ENCODE results near the gene HSD3B2.
A peak's percentile ranks its signal among the peaks of the same experiment; 100 is the strongest.
"Not testable (repeated sequence)": the region's sequence is repeated elsewhere in the genome, so short reads cannot be mapped to it uniquely, and the experiment has no call there.

The HSD3B2 gene

DNA sequence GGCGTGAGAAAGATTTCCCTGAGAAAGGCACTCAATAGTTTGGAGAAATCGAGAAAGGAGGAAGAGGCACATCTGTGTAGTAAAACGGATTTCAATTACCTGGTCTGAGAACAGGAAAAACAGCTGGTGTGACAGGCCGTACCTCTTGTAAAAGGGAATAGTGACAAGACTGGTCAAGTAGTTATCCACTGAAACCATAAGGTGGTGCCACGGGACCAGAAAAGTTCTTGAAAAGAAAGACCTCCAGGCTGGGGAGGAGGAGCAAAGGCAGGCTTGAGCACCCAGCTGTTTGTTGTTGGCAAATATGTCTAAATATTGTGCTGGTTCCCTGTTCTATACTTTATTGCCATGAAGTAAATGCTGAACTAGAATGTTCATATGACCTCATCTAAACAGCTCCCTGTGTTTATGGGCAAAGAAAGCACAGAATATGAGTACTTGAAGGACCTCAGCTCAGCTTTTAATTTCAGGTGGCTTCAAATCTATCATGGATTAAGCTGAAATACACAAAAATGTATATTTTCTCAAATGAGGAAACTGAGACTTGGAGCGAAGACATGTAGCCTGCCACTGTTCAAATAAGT lies 42.4 kb upstream of the HSD3B2 start:
- no peak overlapping the region for H3K4me3 ChIP-seq (ENCODE audit: low read depth, low read length)
- TF ChIP-seq, protein P1, sequence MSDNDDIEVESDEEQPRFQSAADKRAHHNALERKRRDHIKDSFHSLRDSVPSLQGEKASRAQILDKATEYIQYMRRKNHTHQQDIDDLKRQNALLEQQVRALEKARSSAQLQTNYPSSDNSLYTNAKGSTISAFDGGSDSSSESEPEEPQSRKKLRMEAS (IDR thresholded peaks at IDR 0.05; ENCODE audit: low read depth, low read length), result no peak
- TF ChIP-seq POLR2A (IDR thresholded peaks at IDR 0.05; ENCODE audit: extremely low read depth, insufficient read length), result no peak
- TF ChIP-seq, protein P2, sequence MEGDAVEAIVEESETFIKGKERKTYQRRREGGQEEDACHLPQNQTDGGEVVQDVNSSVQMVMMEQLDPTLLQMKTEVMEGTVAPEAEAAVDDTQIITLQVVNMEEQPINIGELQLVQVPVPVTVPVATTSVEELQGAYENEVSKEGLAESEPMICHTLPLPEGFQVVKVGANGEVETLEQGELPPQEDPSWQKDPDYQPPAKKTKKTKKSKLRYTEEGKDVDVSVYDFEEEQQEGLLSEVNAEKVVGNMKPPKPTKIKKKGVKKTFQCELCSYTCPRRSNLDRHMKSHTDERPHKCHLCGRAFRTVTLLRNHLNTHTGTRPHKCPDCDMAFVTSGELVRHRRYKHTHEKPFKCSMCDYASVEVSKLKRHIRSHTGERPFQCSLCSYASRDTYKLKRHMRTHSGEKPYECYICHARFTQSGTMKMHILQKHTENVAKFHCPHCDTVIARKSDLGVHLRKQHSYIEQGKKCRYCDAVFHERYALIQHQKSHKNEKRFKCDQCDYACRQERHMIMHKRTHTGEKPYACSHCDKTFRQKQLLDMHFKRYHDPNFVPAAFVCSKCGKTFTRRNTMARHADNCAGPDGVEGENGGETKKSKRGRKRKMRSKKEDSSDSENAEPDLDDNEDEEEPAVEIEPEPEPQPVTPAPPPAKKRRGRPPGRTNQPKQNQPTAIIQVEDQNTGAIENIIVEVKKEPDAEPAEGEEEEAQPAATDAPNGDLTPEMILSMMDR (IDR thresholded peaks at IDR 0.05; ENCODE audit: low read depth, low read length), result no peak
- DNase-seq (ENCODE audit: low read depth), result peak; percentile 23

DNA sequence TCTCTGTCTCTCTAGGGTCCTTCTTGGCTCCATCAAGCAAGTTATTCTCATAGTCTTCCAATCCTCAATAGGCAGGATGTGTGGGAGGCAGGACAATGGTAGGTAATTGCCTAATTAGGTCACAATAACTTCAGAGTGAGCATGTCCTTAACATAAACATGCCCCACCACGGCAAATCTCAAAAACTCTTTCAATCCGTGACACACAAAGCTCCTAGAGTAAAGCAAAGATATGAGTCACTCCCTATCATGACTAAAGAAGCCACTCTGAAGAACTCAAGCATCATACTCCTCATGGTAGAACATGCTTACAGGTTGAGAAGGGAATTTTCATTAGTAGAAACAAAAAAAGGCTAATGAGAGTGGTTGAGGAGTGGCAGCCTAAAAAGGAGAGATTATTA lies 41.5 kb upstream of the HSD3B2 start:
- TF ChIP-seq, protein P1 (IDR thresholded peaks at IDR 0.05; ENCODE audit: low read depth, low read length), result no peak
- no peak for TF ChIP-seq MYC (IDR thresholded peaks at IDR 0.05; ENCODE audit: low read depth, low read length)
- TF ChIP-seq, protein P2 (IDR thresholded peaks at IDR 0.05; ENCODE audit: low read depth, low read length), result no peak
- no peak for TF ChIP-seq POLR2A (IDR thresholded peaks at IDR 0.05; ENCODE audit: extremely low read depth, insufficient read length)
- H3K4me3 ChIP-seq (ENCODE audit: low read depth, low read length), result no peak overlapping the region
- DNase-seq (ENCODE audit: low read depth), result no peak

DNA sequence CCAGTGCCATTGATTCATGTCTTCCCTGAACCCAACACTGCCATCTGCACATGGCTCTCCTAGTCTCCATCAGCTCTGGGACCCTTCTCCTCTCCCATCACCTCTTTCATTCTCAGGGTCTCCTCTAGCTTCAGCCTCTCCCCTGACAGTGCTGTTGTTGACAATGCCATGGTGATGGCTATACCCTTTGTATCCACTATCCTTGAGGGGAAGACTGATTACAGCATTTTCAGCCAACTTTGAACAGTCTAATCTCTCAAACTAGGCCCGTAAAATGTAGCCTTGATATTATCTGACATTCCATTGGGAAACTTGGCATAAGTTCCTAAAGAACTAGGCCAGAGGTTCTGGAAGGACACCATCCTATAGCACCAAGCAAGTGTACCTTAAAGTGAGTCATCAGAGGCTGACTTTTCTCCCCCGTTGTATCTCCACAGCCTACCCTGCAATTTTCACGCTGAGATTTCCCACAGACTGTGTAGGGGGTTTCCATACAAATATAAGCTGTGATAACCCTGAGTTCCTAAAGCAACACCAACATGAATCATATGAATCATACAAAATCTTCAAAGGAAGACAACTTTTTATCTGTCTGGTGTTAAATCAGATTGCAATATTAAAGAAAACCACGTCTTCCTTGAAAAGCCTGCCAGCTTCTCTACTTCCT lies 40.6 kb upstream of the HSD3B2 start:
- TF ChIP-seq, protein P2 (IDR thresholded peaks at IDR 0.05; ENCODE audit: low read depth, low read length), result no peak
- TF ChIP-seq POLR2A (IDR thresholded peaks at IDR 0.05; ENCODE audit: extremely low read depth, insufficient read length) (no peak), MYC (IDR thresholded peaks at IDR 0.05; ENCODE audit: low read depth, low read length) (no peak)
- TF ChIP-seq, protein P1 (IDR thresholded peaks at IDR 0.05; ENCODE audit: low read depth, low read length), result no peak
- no peak overlapping the region for H3K4me3 ChIP-seq (ENCODE audit: low read depth, low read length)
- DNase-seq (ENCODE audit: low read depth), result no peak

DNA sequence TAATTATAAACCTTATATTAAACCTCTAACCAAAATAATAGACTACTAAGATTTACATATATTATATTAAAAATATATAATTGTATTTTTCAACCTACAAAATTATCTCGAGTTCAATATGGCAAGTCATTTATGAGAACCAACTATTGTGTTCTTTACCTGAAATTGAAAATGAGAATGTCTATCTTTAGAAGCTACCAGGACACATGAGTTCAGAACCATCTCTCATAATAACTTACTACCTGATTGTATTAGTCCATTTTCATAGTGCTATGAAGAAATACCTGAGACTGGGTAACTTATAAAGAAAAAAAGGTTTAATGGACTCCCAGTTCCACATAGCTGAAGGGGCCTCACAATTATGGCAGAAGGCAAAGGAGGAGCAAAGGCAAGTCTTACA lies 39.6 kb upstream of the HSD3B2 start:
- no peak for DNase-seq (ENCODE audit: low read depth)
- H3K4me3 ChIP-seq (ENCODE audit: low read depth, low read length), result no peak overlapping the region
- TF ChIP-seq POLR2A (IDR thresholded peaks at IDR 0.05; ENCODE audit: extremely low read depth, insufficient read length) (no peak), MYC (IDR thresholded peaks at IDR 0.05; ENCODE audit: low read depth, low read length) (no peak)
- TF ChIP-seq, protein P2 (IDR thresholded peaks at IDR 0.05; ENCODE audit: low read depth, low read length), result no peak
- TF ChIP-seq, protein P1 (IDR thresholded peaks at IDR 0.05; ENCODE audit: low read depth, low read length), result no peak

DNA sequence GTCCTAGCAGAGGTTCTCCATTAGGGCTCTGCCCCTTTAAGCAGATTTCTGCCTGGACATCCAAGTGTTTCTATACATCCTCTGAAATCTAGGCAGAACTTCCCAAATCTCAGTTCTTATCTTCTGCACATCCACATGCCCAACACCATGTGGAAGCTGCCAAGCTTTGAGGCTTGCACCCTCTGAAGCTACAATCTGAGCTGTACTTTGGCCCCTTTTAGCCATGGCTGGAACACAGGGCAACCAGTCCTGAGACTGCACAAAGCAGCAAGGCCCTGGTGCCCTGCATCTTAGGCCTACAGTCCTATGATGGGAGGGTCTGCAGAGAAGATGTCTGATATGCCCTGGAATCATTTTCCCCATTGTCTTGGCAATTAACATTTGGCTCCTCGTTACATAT lies 38.4 kb upstream of the HSD3B2 start:
- no peak for DNase-seq (ENCODE audit: low read depth)
- TF ChIP-seq POLR2A (IDR thresholded peaks at IDR 0.05; ENCODE audit: extremely low read depth, insufficient read length) (no peak), MYC (IDR thresholded peaks at IDR 0.05; ENCODE audit: low read depth, low read length) (no peak)
- TF ChIP-seq, protein P1 (IDR thresholded peaks at IDR 0.05; ENCODE audit: low read depth, low read length), result no peak
- TF ChIP-seq, protein P2 (IDR thresholded peaks at IDR 0.05; ENCODE audit: low read depth, low read length), result no peak
- H3K4me3 ChIP-seq (ENCODE audit: low read depth, low read length), result no peak overlapping the region

DNA sequence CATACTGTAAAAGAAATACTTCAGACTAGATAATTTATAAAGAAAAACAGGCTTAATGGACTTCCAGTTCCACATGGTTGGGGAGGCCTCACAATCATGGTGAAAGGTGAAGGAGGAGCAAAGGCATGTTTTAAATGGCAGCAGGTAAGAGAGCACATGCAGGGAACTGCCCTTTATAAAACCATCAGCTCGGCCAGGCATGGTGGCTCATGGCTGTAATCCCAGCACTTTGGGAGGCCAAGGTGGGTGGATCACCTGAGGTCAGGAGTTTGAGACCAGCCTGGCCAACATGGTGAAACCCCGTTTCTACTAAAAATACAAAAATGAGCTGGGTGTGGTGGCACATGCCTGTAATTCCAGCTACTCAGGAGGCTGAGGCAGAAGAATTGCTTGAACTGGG lies 37.4 kb upstream of the HSD3B2 start:
- not testable (repeated sequence) for H3K4me3 ChIP-seq (ENCODE audit: low read depth, low read length); DNase-seq (ENCODE audit: low read depth)

Data from NB4 (cell line).